Measurements from ENCODE around the gene FUT8. TPM values are rescaled to one million over a fixed set of nuclear protein-coding genes. Genes with fewer than 3 reads are reported as not detected.

Gene FUT8
- total RNA-seq, 6 experiments from 2014 or later: 59.5 to 70.4 (median 63.8) TPM

DNA sequence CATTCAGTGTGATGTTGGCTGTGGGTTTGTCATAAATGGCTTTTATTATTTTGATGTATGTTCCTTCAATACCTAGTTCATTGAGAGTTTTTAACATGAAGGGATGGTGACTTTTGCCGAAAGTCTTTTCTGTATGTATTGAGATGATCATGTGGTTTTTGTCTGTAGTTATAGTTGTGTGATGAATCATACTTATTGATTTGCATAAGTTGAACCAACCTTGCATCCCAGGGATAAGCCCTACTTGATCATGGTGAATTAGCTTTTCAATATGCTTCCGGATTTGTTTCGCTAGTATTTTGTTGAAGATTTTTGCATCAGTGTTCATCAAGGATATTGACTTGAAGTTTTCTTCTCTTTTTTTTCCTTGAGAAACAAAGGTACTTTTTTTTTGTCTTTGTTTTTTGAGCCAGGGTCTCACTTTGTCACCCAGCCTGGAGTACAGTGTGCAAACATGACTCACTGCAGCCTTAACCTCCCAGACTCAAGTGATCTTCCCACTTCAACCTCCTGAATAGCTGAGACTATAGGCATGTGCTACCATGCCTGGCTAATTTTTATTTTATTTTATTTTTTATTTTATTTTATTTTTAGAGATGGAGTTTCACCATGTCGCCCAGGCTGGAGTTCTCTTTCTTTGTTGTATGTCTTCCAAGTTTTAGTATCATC lies 121.3 kb downstream of the FUT8 start:
- H3K4me1 Mint-ChIP-seq (ENCODE audit: low read depth): no peaks in the 10 kb centered on the region
- no peaks in the 10 kb centered on the region for H3K36me3 Mint-ChIP-seq (ENCODE audit: low read depth)
- H3K9me3 Mint-ChIP-seq: no peaks in the 10 kb centered on the region; the same call in 1 of the 2 replicates
- no peak for DNase-seq
- H3K27ac Mint-ChIP-seq: no peak overlapping the region
- H3K4me3 Mint-ChIP-seq: no peak overlapping the region
- TF ChIP-seq, protein P1, sequence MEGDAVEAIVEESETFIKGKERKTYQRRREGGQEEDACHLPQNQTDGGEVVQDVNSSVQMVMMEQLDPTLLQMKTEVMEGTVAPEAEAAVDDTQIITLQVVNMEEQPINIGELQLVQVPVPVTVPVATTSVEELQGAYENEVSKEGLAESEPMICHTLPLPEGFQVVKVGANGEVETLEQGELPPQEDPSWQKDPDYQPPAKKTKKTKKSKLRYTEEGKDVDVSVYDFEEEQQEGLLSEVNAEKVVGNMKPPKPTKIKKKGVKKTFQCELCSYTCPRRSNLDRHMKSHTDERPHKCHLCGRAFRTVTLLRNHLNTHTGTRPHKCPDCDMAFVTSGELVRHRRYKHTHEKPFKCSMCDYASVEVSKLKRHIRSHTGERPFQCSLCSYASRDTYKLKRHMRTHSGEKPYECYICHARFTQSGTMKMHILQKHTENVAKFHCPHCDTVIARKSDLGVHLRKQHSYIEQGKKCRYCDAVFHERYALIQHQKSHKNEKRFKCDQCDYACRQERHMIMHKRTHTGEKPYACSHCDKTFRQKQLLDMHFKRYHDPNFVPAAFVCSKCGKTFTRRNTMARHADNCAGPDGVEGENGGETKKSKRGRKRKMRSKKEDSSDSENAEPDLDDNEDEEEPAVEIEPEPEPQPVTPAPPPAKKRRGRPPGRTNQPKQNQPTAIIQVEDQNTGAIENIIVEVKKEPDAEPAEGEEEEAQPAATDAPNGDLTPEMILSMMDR (IDR thresholded peaks at IDR 0.05): no peak
- no peaks in the 10 kb centered on the region for H3K27me3 Mint-ChIP-seq (ENCODE audit: insufficient read depth)

DNA sequence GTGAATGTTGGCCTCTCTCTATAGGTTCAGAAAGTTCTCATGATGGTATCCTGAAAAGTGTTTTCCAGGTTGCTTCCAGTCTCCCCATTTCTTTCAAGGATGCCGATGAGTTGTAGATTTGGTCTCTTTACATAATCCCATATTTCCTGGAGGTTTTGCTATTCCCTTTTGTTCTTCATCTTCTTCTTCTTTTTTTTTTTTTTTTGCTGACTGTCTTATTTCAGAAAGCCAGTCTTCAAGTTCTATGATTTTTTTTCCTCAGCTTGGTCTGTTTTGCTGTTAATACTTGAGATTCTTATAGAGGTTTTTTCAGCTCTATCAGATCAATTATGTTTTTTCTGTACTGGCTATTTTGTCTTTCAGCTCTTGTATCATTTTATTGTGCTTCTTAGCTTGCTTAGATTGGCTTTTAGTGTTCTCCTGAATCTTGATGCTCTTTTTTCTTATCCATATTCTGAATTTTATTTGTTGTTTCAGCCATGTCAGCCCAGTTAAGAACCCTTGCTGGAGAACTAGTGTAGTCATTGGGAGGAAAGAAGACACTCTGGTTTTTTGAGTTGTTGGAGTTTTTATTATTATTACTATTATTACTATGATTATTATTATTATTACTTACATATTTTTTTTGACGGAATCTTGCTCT lies 124.4 kb downstream of the FUT8 start:
- no peaks in the 10 kb centered on the region for H3K36me3 Mint-ChIP-seq (ENCODE audit: low read depth)
- H3K27me3 Mint-ChIP-seq (ENCODE audit: insufficient read depth): no peaks in the 10 kb centered on the region
- H3K4me3 Mint-ChIP-seq: no peak overlapping the region
- DNase-seq: no peak
- TF ChIP-seq, protein P1 (IDR thresholded peaks at IDR 0.05): no peak
- no peaks in the 10 kb centered on the region; the same call in 1 of the 2 replicates for H3K9me3 Mint-ChIP-seq
- no peak overlapping the region for H3K27ac Mint-ChIP-seq
- no peaks in the 10 kb centered on the region for H3K4me1 Mint-ChIP-seq (ENCODE audit: low read depth)

DNA sequence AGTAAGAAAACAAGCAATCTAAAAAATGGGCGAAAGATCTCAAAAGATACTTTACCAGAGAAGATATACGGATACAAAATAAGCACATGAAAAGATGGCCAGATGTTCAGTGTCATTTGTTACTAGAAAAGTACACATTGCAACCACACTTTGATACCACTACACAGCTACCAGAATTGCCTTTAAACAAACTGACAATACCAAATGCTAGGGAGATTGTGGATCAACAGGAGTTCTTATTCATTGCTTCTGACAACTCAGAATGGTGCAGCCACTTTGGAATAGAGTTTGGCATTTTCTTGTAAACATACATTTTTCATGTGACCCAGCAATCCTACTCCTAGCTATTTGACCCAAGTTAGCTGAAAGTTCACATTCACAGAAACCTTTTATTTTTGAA lies 136.3 kb downstream of the FUT8 start:
- no peaks in the 10 kb centered on the region for H3K27me3 Mint-ChIP-seq (ENCODE audit: insufficient read depth)
- no peak for DNase-seq
- H3K4me3 Mint-ChIP-seq: no peak overlapping the region
- TF ChIP-seq, protein P1 (IDR thresholded peaks at IDR 0.05): no peak
- H3K27ac Mint-ChIP-seq: no peak overlapping the region
- peaks cover 12% of the 10 kb centered on the region for H3K4me1 Mint-ChIP-seq (ENCODE audit: low read depth)
- H3K9me3 Mint-ChIP-seq: no peaks in the 10 kb centered on the region
- H3K36me3 Mint-ChIP-seq (ENCODE audit: low read depth): no peaks in the 10 kb centered on the region

- peaks cover 12% of the 10 kb centered on the region for H3K4me1 Mint-ChIP-seq (ENCODE audit: low read depth)
- H3K36me3 Mint-ChIP-seq (ENCODE audit: low read depth): no peaks in the 10 kb centered on the region
- H3K4me3 Mint-ChIP-seq: no peak overlapping the region
- H3K27me3 Mint-ChIP-seq (ENCODE audit: insufficient read depth): no peaks in the 10 kb centered on the region
- H3K9me3 Mint-ChIP-seq: no peaks in the 10 kb centered on the region
- TF ChIP-seq, protein P1 (IDR thresholded peaks at IDR 0.05): no peak
- H3K27ac Mint-ChIP-seq: no peak overlapping the region
- DNase-seq: no peak
Measured at GRCh38 chr14:65549429-65549828, 136.9 kb downstream of the FUT8 start.

GRCh38 chr14:65550779-65551643 lies 138.5 kb downstream of the FUT8 start:
- DNase-seq: no peak

More at GRCh38 chr14:65550779-65551643, 138.5 kb downstream of the FUT8 start:
- TF ChIP-seq, protein P1 (IDR thresholded peaks at IDR 0.05): no peak
- Mint-ChIP-seq H3K9me3 (no peaks in the 10 kb centered on the region), H3K4me3 (no peak overlapping the region), H3K27me3 (ENCODE audit: insufficient read depth) (no peaks in the 10 kb centered on the region), H3K4me1 (ENCODE audit: low read depth) (peaks cover 12% of the 10 kb centered on the region), H3K36me3 (ENCODE audit: low read depth) (no peaks in the 10 kb centered on the region), H3K27ac (no peak overlapping the region)

All from HFFc6 (cell line).